ENCODE results near the gene PCSK7.
A peak's percentile ranks its signal among the peaks of the same experiment; 100 is the strongest.
"Not testable (repeated sequence)": the region's sequence is repeated elsewhere in the genome, so short reads cannot be mapped to it uniquely, and the experiment has no call there.

Gene PCSK7

GRCh38 chr11:117231842-117232091 is at the start of gene PCSK7:
TSS of gene PCSK7 (minus strand) at chr11:117232073. CDS start at chr11:117229844, 2,229 bp downstream.
- peak within 1 kb of the TSS; percentile 98 for H3K4me3 ChIP-seq (ENCODE audit: low read length in 2 of 2)
- peaks cover 17 to 19% of the 10 kb centered on the region in 2 donors for H3K4me1 ChIP-seq (ENCODE audit: control insufficient read depth in 2 of 2, insufficient read depth in 2 of 2, low read length in 2 of 2)
- no peaks in the 10 kb centered on the region for H3K27me3 ChIP-seq (ENCODE audit: control insufficient read depth in 2 of 2, insufficient read depth in 2 of 2, low read length in 2 of 2)
- H3K27ac ChIP-seq (ENCODE audit: low read depth in 2 of 2, low read length in 2 of 2): peak within 1 kb of the TSS; percentile 93 to 94
- H3K9me3 ChIP-seq (ENCODE audit: control insufficient read depth in 2 of 2, low read length in 2 of 2): no peaks in the 10 kb centered on the region
- peaks cover 31 to 35% of the 10 kb centered on the region in 2 donors for H3K36me3 ChIP-seq (ENCODE audit: control insufficient read depth in 2 of 2, insufficient read depth in 2 of 2, low read length in 2 of 2)
- H3K9ac ChIP-seq (ENCODE audit: low read depth in 1 of 2, low read length in 2 of 2): peak within 1 kb of the TSS; percentile 96

DNA sequence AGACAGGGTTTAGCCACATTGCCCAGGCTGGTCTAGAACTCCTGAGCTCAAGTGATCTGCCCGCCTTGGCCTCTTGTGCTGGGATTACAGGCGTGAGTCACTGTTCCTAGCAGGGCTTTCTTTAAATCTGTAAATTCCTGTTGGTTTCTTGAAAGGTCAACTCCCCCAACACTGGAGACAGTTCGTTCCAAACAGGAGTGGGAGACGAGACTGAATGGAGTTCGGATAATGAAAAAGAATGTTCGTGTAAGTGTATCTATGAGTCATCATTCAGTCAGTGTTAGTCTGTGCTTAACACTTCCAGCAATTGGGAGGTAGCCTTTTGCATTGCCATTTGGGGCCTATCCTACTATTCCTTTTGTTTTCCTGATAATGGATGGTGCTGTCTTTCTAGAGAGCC is 49.3 kb upstream of the PCSK7 start:
- Histone ChIP-seq H3K27ac (ENCODE audit: low read depth in 2 of 2, low read length in 2 of 2) (no peak overlapping the region), H3K9ac (ENCODE audit: low read depth in 1 of 2, low read length in 2 of 2) (no peak overlapping the region), H3K36me3 (ENCODE audit: control insufficient read depth in 2 of 2, insufficient read depth in 2 of 2, low read length in 2 of 2) (peaks cover 30 to 40% of the 10 kb centered on the region in 2 donors), H3K9me3 (ENCODE audit: control insufficient read depth in 2 of 2, low read length in 2 of 2) (no peaks in the 10 kb centered on the region), H3K27me3 (ENCODE audit: control insufficient read depth in 2 of 2, insufficient read depth in 2 of 2, low read length in 2 of 2) (no peaks in the 10 kb centered on the region), H3K4me1 (ENCODE audit: control insufficient read depth in 2 of 2, insufficient read depth in 2 of 2, low read length in 2 of 2) (no peaks in the 10 kb centered on the region), H3K4me3 (ENCODE audit: low read length in 2 of 2) (no peak overlapping the region)

DNA sequence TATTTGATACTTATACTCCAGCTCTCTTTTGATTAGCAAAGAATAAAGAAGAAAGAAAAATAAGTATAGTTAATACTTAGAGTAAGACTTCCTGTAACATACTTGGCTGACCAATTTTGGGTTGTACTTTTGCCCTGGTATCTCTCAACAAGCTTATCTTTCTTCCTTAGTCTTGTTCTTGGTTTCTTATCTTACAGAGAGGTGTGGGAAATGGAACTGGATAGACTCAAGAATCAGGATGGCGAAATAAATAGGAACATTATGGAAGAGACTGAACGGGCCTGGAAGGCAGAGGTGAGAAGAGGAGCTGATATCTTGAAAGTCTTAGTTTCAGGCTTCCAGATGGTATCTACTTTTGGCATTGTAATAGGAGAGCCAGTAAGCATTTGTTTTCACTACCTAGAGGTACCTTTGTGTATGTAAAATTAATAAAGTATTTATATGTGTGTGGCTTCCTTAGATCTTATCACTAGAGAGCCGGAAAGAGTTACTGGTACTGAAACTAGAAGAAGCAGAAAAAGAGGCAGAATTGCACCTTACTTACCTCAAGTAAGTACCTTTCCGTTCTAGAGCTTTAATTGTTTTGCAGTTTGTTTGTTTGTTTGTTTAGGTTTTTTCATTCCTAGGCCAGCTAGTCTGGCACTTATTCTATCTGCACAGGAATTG is 48.0 kb upstream of the PCSK7 start:
- H3K27ac ChIP-seq (ENCODE audit: low read depth in 2 of 2, low read length in 2 of 2): no peak overlapping the region
- H3K36me3 ChIP-seq (ENCODE audit: control insufficient read depth in 2 of 2, insufficient read depth in 2 of 2, low read length in 2 of 2): peaks cover 25 to 28% of the 10 kb centered on the region in 2 donors
- no peaks in the 10 kb centered on the region for H3K9me3 ChIP-seq (ENCODE audit: control insufficient read depth in 2 of 2, low read length in 2 of 2)
- no peaks in the 10 kb centered on the region for H3K4me1 ChIP-seq (ENCODE audit: control insufficient read depth in 2 of 2, insufficient read depth in 2 of 2, low read length in 2 of 2)
- no peak overlapping the region for H3K9ac ChIP-seq (ENCODE audit: low read depth in 1 of 2, low read length in 2 of 2)
- H3K27me3 ChIP-seq (ENCODE audit: control insufficient read depth in 2 of 2, insufficient read depth in 2 of 2, low read length in 2 of 2): no peaks in the 10 kb centered on the region
- peak overlapping the region in 1 of 2 donors; percentile 6 for H3K4me3 ChIP-seq (ENCODE audit: low read length in 2 of 2)

DNA sequence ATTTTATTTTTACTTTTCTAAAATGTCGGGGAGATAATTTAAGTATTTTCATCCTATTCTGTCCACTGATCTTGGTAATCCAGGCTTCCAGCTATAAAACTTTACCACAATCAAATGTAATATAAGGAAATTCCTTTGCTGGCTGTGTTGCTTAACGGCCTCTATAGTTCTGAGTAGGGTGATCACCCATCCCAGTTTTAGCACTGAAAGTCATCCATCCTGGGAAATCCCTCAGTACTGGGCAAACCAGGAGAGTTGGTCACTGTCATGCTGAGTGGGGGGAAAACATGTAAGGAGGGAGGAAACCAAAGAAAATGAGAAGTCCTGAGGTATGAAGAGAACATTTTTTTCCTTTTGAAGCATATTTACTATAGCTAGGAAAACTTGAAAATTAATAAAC is 46.5 kb upstream of the PCSK7 start:
- Histone ChIP-seq H3K4me3 (ENCODE audit: low read length in 2 of 2) (no peak overlapping the region), H3K27me3 (ENCODE audit: control insufficient read depth in 2 of 2, insufficient read depth in 2 of 2, low read length in 2 of 2) (no peaks in the 10 kb centered on the region), H3K36me3 (ENCODE audit: control insufficient read depth in 2 of 2, insufficient read depth in 2 of 2, low read length in 2 of 2) (peaks cover 25% of the 10 kb centered on the region in 2 donors), H3K27ac (ENCODE audit: low read depth in 2 of 2, low read length in 2 of 2) (no peak overlapping the region), H3K4me1 (ENCODE audit: control insufficient read depth in 2 of 2, insufficient read depth in 2 of 2, low read length in 2 of 2) (no peaks in the 10 kb centered on the region), H3K9me3 (ENCODE audit: control insufficient read depth in 2 of 2, low read length in 2 of 2) (no peaks in the 10 kb centered on the region), H3K9ac (ENCODE audit: low read depth in 1 of 2, low read length in 2 of 2) (no peak overlapping the region)

GRCh38 chr11:117273550-117274289 is 41.8 kb upstream of the PCSK7 start:
- Histone ChIP-seq H3K9me3 (ENCODE audit: control insufficient read depth in 2 of 2, low read length in 2 of 2) (no peaks in the 10 kb centered on the region), H3K4me1 (ENCODE audit: control insufficient read depth in 2 of 2, insufficient read depth in 2 of 2, low read length in 2 of 2) (no peaks in the 10 kb centered on the region), H3K36me3 (ENCODE audit: control insufficient read depth in 2 of 2, insufficient read depth in 2 of 2, low read length in 2 of 2) (peaks cover 3 to 8% of the 10 kb centered on the region in 2 donors), H3K4me3 (ENCODE audit: low read length in 2 of 2) (no peak overlapping the region), H3K9ac (ENCODE audit: low read depth in 1 of 2, low read length in 2 of 2) (no peak overlapping the region), H3K27ac (ENCODE audit: low read depth in 2 of 2, low read length in 2 of 2) (no peak overlapping the region), H3K27me3 (ENCODE audit: control insufficient read depth in 2 of 2, insufficient read depth in 2 of 2, low read length in 2 of 2) (no peaks in the 10 kb centered on the region)

- not testable (repeated sequence) for H3K9ac ChIP-seq (ENCODE audit: low read depth in 1 of 2, low read length in 2 of 2); H3K27ac ChIP-seq (ENCODE audit: low read depth in 2 of 2, low read length in 2 of 2); H3K9me3 ChIP-seq (ENCODE audit: control insufficient read depth in 2 of 2, low read length in 2 of 2); H3K27me3 ChIP-seq (ENCODE audit: control insufficient read depth in 2 of 2, insufficient read depth in 2 of 2, low read length in 2 of 2); H3K4me3 ChIP-seq (ENCODE audit: low read length in 2 of 2); H3K36me3 ChIP-seq (ENCODE audit: control insufficient read depth in 2 of 2, insufficient read depth in 2 of 2, low read length in 2 of 2); H3K4me1 ChIP-seq (ENCODE audit: control insufficient read depth in 2 of 2, insufficient read depth in 2 of 2, low read length in 2 of 2)
Observed at GRCh38 chr11:117272175-117272574, 40.3 kb upstream of the PCSK7 start.

DNA sequence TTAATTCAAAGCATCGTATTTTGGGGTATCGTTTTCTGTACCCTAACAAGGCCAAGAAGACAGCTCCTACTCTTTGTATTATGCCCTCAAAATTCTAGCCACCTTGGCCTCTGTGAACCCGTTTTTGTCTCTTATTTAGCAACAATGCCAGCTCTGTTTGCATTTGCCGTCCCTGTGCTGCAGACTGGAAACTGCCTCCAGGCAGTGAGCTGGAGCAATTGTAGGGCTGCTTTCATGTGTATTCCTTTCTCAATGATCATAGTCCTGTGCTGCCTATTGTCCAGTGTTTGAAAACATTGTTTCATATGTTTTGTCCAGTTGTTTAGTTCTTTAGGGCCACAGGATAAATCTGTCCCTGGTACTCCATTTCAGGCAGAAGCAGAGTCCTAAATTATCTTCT is 39.3 kb upstream of the PCSK7 start:
- Histone ChIP-seq H3K4me3 (ENCODE audit: low read length in 2 of 2) (no peak overlapping the region), H3K4me1 (ENCODE audit: control insufficient read depth in 2 of 2, insufficient read depth in 2 of 2, low read length in 2 of 2) (no peaks in the 10 kb centered on the region), H3K9ac (ENCODE audit: low read depth in 1 of 2, low read length in 2 of 2) (no peak overlapping the region), H3K9me3 (ENCODE audit: control insufficient read depth in 2 of 2, low read length in 2 of 2) (no peaks in the 10 kb centered on the region), H3K36me3 (ENCODE audit: control insufficient read depth in 2 of 2, insufficient read depth in 2 of 2, low read length in 2 of 2) (peaks cover 3 to 10% of the 10 kb centered on the region in 2 donors), H3K27ac (ENCODE audit: low read depth in 2 of 2, low read length in 2 of 2) (no peak overlapping the region), H3K27me3 (ENCODE audit: control insufficient read depth in 2 of 2, insufficient read depth in 2 of 2, low read length in 2 of 2) (no peaks in the 10 kb centered on the region)

- no peaks in the 10 kb centered on the region for H3K9me3 ChIP-seq (ENCODE audit: control insufficient read depth in 2 of 2, low read length in 2 of 2)
- no peak overlapping the region for H3K27ac ChIP-seq (ENCODE audit: low read depth in 2 of 2, low read length in 2 of 2)
- H3K4me1 ChIP-seq (ENCODE audit: control insufficient read depth in 2 of 2, insufficient read depth in 2 of 2, low read length in 2 of 2): no peaks in the 10 kb centered on the region
- no peaks in the 10 kb centered on the region for H3K27me3 ChIP-seq (ENCODE audit: control insufficient read depth in 2 of 2, insufficient read depth in 2 of 2, low read length in 2 of 2)
- H3K36me3 ChIP-seq (ENCODE audit: control insufficient read depth in 2 of 2, insufficient read depth in 2 of 2, low read length in 2 of 2): peaks cover 6 to 10% of the 10 kb centered on the region in 2 donors
- H3K4me3 ChIP-seq (ENCODE audit: low read length in 2 of 2): no peak overlapping the region
- no peak overlapping the region for H3K9ac ChIP-seq (ENCODE audit: low read depth in 1 of 2, low read length in 2 of 2)
Observed at GRCh38 chr11:117269856-117270255, 38.0 kb upstream of the PCSK7 start.

DNA sequence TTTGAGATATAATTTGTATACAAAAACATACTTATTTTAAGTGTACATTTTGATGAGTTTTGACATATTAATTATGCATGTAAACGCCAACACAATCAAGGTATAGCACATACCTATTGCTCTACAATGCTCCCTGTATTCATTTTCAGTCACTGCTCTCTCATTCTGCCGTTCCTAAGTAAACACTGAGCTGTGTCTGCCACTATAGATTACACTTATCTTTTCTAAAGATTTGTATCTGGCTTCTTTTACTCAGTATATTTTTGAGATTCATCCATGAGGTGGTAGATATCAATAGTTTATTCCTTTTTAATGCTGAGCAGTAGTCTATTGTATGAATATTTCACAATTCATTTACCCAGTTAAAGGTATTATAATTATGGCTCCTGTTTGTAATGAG is 33.9 kb upstream of the PCSK7 start:
- no peak overlapping the region for H3K9ac ChIP-seq (ENCODE audit: low read depth in 1 of 2, low read length in 2 of 2)
- peaks cover 2 to 8% of the 10 kb centered on the region in 2 donors for H3K36me3 ChIP-seq (ENCODE audit: control insufficient read depth in 2 of 2, insufficient read depth in 2 of 2, low read length in 2 of 2)
- H3K27me3 ChIP-seq (ENCODE audit: control insufficient read depth in 2 of 2, insufficient read depth in 2 of 2, low read length in 2 of 2): no peaks in the 10 kb centered on the region
- no peaks in the 10 kb centered on the region for H3K9me3 ChIP-seq (ENCODE audit: control insufficient read depth in 2 of 2, low read length in 2 of 2)
- no peak overlapping the region for H3K4me3 ChIP-seq (ENCODE audit: low read length in 2 of 2)
- no peak overlapping the region for H3K27ac ChIP-seq (ENCODE audit: low read depth in 2 of 2, low read length in 2 of 2)
- no peaks in the 10 kb centered on the region for H3K4me1 ChIP-seq (ENCODE audit: control insufficient read depth in 2 of 2, insufficient read depth in 2 of 2, low read length in 2 of 2)

GRCh38 chr11:117264624-117265323 is 32.9 kb upstream of the PCSK7 start:
- not testable (repeated sequence) for H3K27me3 ChIP-seq (ENCODE audit: control insufficient read depth in 2 of 2, insufficient read depth in 2 of 2, low read length in 2 of 2); H3K36me3 ChIP-seq (ENCODE audit: control insufficient read depth in 2 of 2, insufficient read depth in 2 of 2, low read length in 2 of 2); H3K9me3 ChIP-seq (ENCODE audit: control insufficient read depth in 2 of 2, low read length in 2 of 2); H3K27ac ChIP-seq (ENCODE audit: low read depth in 2 of 2, low read length in 2 of 2); H3K4me1 ChIP-seq (ENCODE audit: control insufficient read depth in 2 of 2, insufficient read depth in 2 of 2, low read length in 2 of 2); H3K4me3 ChIP-seq (ENCODE audit: low read length in 2 of 2); H3K9ac ChIP-seq (ENCODE audit: low read depth in 1 of 2, low read length in 2 of 2)

Data from mucosa of rectum (tissue), 2 donors.